Natural killer cell (primary cell): Measurements from ENCODE around the gene UNC13B. TPM values are rescaled to one million over a fixed set of nuclear protein-coding genes. Genes with fewer than 3 reads are reported as not detected.

ENCODE experiments used
- ATAC-seq, 3 donors: fragments of 150-1000 bp in 2 of 3; fragments of 200-7000 bp in 1 of 3; cut with Tn5 transposase; 1 replicate in 1 of 3; 2 replicates in 2 of 3; pipeline ENCODE4 v1.10.0; 2021; ENCODE audit warnings: mild to moderate bottlenecking in 2 of 3, moderate library complexity in 2 of 3
- DNase-seq, 2 donors: peaks; one replicate each; pipeline versions ENCODE4 v3.0.0 to v3.0.0-alpha.2; 2013 to 2021; ENCODE audit warnings: mixed read lengths in 1 of 2
- H3K27ac ChIP-seq: one replicate; pipeline ENCODE4 v1.5.1; 2013; ENCODE audit warnings: mild to moderate bottlenecking, low read length
- H3K27me3 ChIP-seq: one replicate; pipeline ENCODE4 v1.6.1; 2013; ENCODE audit warnings: low read length; ENCODE audit not compliant: control insufficient read depth, insufficient read depth
- H3K36me3 ChIP-seq: one replicate; pipeline ENCODE4 v1.6.1; 2013; ENCODE audit warnings: low read length; ENCODE audit not compliant: control insufficient read depth, insufficient read depth
- H3K4me1 ChIP-seq: one replicate; pipeline ENCODE4 v1.6.1; 2013; ENCODE audit warnings: low read length; ENCODE audit not compliant: control insufficient read depth, insufficient read depth
- H3K4me3 ChIP-seq: one replicate; pipeline ENCODE4 v1.5.1; 2013; ENCODE audit warnings: low read length
- H3K9me3 ChIP-seq: one replicate; pipeline ENCODE4 v1.6.1; 2013; ENCODE audit warnings: low read length; ENCODE audit not compliant: control insufficient read depth, insufficient read depth
- H3K27ac Mint-ChIP-seq, 2 donors: one replicate each; pipeline ENCODE4 v1.8.0; 2022; ENCODE audit warnings: mild to moderate bottlenecking in 2 of 2, mixed read lengths in 2 of 2, moderate library complexity in 1 of 2
- H3K27me3 Mint-ChIP-seq, 2 donors: one replicate each; pipeline ENCODE4 v1.8.0; 2022; ENCODE audit warnings: low read depth in 2 of 2, mixed read lengths in 2 of 2
- H3K36me3 Mint-ChIP-seq: one replicate; pipeline ENCODE4 v1.8.0; 2022; ENCODE audit warnings: mixed read lengths
- H3K4me1 Mint-ChIP-seq, 2 donors: one replicate each; pipeline ENCODE4 v1.8.0; 2022; ENCODE audit warnings: mixed read lengths in 2 of 2
- H3K4me3 Mint-ChIP-seq: one replicate; pipeline ENCODE4 v1.8.0; 2022; ENCODE audit warnings: mild to moderate bottlenecking, moderate library complexity, mixed read lengths
- H3K9me3 Mint-ChIP-seq, 2 donors: one replicate each; pipeline ENCODE4 v1.8.0; 2022; ENCODE audit warnings: mixed read lengths in 2 of 2
- whole genome bisulfite sequencing: methylation state at CpG from one replicate; pipeline ENCODE4 v1.1.7; 2013; ENCODE audit warnings: missing lambda C conversion rate; ENCODE audit not compliant: insufficient coverage; 5-methylcytosine and 5-hydroxymethylcytosine counted together
- intact Hi-C: fragments of 100-400 bp; cut with micrococcal nuclease; formaldehyde crosslinking; loops from one replicate; pipeline ENCODE4 v1.14.2; 2022
- total RNA-seq, 4 donors: library from RNA; stranded (reverse); fragments of 120-200 nt in 1 of 4; gene quantifications; one replicate each; pipeline versions ENCODE4 v1.2.3 to v1.2.4, GENCODE V29; 2013 to 2022
- TF ChIP-seq, protein P1 (sequence below): fragments of 200-600 bp; IDR thresholded peaks from one replicate; pipeline ENCODE4 v1.8.0; 2022; ENCODE audit warnings: antibody characterized with exemption

UNC13B gene
- total RNA-seq, 3 donors from 2014 or later (not counting 1 experiment from before 2014, with no cell fraction given), result 0.21 to 0.78 (median 0.27) TPM

DNA sequence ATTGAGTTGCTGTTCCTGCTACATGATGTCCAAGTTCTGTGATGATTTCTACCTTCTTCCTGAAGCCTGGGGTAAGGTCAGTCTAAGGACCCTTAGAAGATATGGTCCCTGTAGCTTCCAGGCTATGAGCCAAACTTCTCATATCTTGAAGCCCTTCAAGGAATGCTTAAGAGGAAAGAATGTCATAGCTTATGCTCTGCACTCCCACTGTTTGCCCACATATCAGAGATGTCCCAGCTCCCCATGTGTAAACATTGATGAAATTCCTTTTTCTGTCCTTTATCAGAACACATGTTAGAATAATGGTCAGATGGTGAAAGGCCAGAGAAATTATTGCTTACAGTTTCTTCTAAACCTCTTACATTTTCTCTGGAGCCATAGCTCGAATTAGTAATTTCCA is 286.7 kb downstream of the UNC13B start:
- intact Hi-C loops, result no loop called here
- 71% methylated on average over 1 of the region's 1 CpG for WGBS

DNA sequence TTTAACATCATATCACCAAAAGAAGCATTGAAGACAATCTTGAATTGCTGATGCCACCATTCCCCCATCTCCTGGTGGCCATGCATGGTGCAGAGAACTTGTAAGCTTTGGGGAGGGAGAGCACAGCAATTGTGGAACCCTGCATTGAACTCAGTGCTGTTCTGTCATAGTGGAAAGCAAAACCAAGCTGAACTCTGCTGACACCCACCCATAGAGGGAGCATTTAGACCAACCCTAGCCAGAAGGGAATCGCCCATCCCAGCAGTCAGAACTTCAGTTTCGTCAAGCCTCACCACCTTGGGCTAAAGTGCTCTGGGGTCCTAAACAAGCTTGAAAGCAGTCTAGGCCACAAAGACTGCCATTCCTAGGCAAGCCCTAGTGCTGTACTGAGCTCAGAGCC is 290.7 kb downstream of the UNC13B start:
- Mint-ChIP-seq H3K27ac (no peak overlapping the region), H3K4me1 (no peaks in the 10 kb centered on the region), H3K4me3 (no peak overlapping the region), H3K9me3 (no peaks in the 10 kb centered on the region), H3K36me3 (peaks cover 7% of the 10 kb centered on the region), H3K27me3 (peaks cover 23 to 72% of the 10 kb centered on the region in 2 donors)
- intact Hi-C loops, result no loop called here
- no peak for ATAC-seq
- Histone ChIP-seq H3K4me1 (no peaks in the 10 kb centered on the region), H3K27ac (no peak overlapping the region), H3K9me3 (no peaks in the 10 kb centered on the region), H3K4me3 (no peak overlapping the region), H3K36me3 (no peaks in the 10 kb centered on the region), H3K27me3 (peaks cover 8% of the 10 kb centered on the region)
- 94% methylated on average over 2 of the region's 2 CpGs for WGBS
- no peak for DNase-seq
- TF ChIP-seq, protein P1, sequence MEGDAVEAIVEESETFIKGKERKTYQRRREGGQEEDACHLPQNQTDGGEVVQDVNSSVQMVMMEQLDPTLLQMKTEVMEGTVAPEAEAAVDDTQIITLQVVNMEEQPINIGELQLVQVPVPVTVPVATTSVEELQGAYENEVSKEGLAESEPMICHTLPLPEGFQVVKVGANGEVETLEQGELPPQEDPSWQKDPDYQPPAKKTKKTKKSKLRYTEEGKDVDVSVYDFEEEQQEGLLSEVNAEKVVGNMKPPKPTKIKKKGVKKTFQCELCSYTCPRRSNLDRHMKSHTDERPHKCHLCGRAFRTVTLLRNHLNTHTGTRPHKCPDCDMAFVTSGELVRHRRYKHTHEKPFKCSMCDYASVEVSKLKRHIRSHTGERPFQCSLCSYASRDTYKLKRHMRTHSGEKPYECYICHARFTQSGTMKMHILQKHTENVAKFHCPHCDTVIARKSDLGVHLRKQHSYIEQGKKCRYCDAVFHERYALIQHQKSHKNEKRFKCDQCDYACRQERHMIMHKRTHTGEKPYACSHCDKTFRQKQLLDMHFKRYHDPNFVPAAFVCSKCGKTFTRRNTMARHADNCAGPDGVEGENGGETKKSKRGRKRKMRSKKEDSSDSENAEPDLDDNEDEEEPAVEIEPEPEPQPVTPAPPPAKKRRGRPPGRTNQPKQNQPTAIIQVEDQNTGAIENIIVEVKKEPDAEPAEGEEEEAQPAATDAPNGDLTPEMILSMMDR, result no peak

More for the DNA sequence above, 286.7 kb downstream of the UNC13B start:
- H3K27me3 Mint-ChIP-seq, result peaks cover 25 to 58% of the 10 kb centered on the region in 2 donors
- Histone ChIP-seq H3K4me1 (no peaks in the 10 kb centered on the region), H3K27me3 (peaks cover 10% of the 10 kb centered on the region), H3K36me3 (no peaks in the 10 kb centered on the region), H3K27ac (no peak overlapping the region), H3K9me3 (no peaks in the 10 kb centered on the region), H3K4me3 (no peak overlapping the region)
- H3K9me3 Mint-ChIP-seq, result no peaks in the 10 kb centered on the region
- TF ChIP-seq, protein P1, result no peak
- H3K27ac Mint-ChIP-seq, result no peak overlapping the region
- DNase-seq (no peak), ATAC-seq (no peak)
- no peaks in the 10 kb centered on the region for H3K36me3 Mint-ChIP-seq
- H3K4me3 Mint-ChIP-seq, result no peak overlapping the region
- H3K4me1 Mint-ChIP-seq, result no peaks in the 10 kb centered on the region

DNA sequence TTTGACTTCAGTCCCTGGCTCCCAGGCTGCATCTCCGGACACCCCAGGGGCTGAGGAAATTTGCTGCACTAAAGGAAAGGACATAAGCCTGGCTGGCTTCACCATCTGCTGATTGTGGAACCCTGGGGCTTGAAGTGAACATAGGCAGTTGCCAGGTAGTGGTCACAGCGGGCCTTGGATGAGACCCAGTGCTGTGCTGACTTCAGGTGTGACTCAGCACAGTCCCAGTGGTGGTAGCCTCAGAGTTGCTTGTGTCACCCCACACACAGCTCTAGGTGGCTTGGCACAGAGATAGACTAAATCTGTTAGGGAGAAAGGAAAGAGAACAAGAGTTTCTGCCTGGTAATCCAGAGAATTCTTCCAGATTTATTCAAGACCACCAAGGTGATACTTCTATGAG is 292.0 kb downstream of the UNC13B start:
- TF ChIP-seq, protein P1, result no peak
- H3K4me3 Mint-ChIP-seq, result no peak overlapping the region
- ATAC-seq, result peak in 1 of 3 donors; percentile 37
- no peak overlapping the region for H3K27ac Mint-ChIP-seq
- Histone ChIP-seq H3K27me3 (peaks cover 8% of the 10 kb centered on the region), H3K4me3 (no peak overlapping the region), H3K27ac (no peak overlapping the region), H3K9me3 (no peaks in the 10 kb centered on the region), H3K36me3 (no peaks in the 10 kb centered on the region), H3K4me1 (no peaks in the 10 kb centered on the region)
- no peak for DNase-seq
- H3K27me3 Mint-ChIP-seq, result peaks cover 26 to 69% of the 10 kb centered on the region in 2 donors
- H3K36me3 Mint-ChIP-seq, result peaks cover 7% of the 10 kb centered on the region
- no peaks in the 10 kb centered on the region for H3K4me1 Mint-ChIP-seq
- H3K9me3 Mint-ChIP-seq, result no peaks in the 10 kb centered on the region
- WGBS, result 80% methylated on average over 2 of the region's 2 CpGs
- intact Hi-C loops, result no loop called here

Other genes starting within 250 kb of the UNC13B start
- not detected for gene PHF24, start 203.7 kb upstream of the UNC13B start, total RNA-seq
- gene DNAJB5, start 172.3 kb upstream of the UNC13B start, total RNA-seq, result 1 to 10 TPM; 1.1 to 2.4 (median 1.9) TPM
- 100 to 1,000 TPM; 303 to 338 (median 322) TPM for gene VCP, start 89.4 kb upstream of the UNC13B start, total RNA-seq
- gene FANCG, start 82.1 kb upstream of the UNC13B start, total RNA-seq, result 10 to 100 TPM; 33.9 to 38.9 (median 35.7) TPM
- gene PIGO, start 65.4 kb upstream of the UNC13B start, total RNA-seq, result 10 to 100 TPM; 23.6 to 28.2 (median 27.7) TPM
- gene STOML2, start 58.9 kb upstream of the UNC13B start, total RNA-seq, result 10 to 100 TPM; 41.4 to 43.9 (median 41.6) TPM
- 10 to 100 TPM; 21.0 to 28.3 (median 23.9) TPM for gene ATOSB, start 46.1 kb upstream of the UNC13B start, total RNA-seq